Skin epidermis (tissue), 12 donors: Measurements from ENCODE around the gene ORC5.
"Not testable (repeated sequence)": the region's sequence is repeated elsewhere in the genome, so short reads cannot be mapped to it uniquely, and the experiment has no call there.

Source experiments
- H3K27ac ChIP-seq, 21 experiments: fragments of 200-600 bp; sonication (generic) in 11 of 21; one replicate each; pipeline ENCODE4 v1.5.0; 2020; ENCODE audit warnings: mild to moderate bottlenecking in 3 of 21, inconsistent platforms in 2 of 21, moderate library complexity in 2 of 21
- H3K4me3 ChIP-seq, 7 experiments: fragments of 200-600 bp; sonication (generic) in 2 of 7; one replicate each; pipeline ENCODE4 v1.5.0; 2020; ENCODE audit warnings: inconsistent platforms in 2 of 7, mild to moderate bottlenecking in 2 of 7, moderate library complexity in 1 of 7

Gene ORC5

DNA sequence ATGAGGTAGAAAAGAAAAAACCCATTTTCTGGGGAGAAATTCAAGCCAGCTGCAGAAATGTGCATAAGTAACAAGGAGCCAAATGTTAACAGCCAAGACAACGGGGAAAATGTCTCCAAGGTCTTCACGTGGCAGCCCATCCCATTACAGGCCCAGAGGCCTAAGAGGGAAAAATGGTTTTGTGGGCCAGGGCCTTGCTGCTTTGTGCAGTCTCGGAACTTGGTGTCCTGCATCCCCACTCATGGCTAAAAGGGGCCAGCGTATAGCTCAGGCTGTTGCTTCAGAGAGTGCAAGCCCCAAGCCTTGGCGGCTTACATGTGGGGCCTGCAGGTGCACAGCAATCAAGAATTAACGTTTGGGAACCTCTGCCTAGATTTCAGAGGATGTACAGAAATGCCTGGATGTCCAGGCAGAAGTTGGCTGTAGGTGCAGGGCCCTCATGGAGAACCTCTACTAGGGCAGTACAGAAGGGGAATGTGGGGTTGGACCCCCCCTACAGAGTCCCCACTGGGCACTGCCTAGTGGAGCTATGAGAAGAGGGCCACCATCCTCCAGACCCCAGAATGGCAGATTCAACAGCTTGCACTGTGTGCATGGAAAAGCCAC is 9.0 kb downstream of the ORC5 start:
- Histone ChIP-seq H3K27ac (no peak overlapping the region), H3K4me3 (no peak overlapping the region)

DNA sequence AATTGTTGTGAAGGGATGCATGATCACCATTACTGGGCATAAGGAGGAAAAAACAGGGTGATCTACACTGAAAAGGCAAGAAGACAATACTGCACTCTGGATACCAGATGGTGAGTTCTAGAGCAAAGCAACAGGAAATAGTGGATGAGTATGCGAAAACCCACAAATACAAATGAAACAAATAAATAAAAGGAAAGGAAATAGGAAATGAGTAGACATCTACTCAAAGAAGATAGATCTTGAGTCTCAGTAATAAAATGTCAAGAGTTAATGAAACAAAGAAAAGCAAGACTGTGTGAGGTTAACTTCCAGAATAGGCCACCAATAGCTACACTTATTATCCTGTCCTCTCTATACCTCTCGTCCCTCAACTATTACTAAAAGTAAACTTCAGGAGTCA is 11.7 kb downstream of the ORC5 start:
- Histone ChIP-seq H3K4me3 (no peak overlapping the region), H3K27ac (no peak overlapping the region)

DNA sequence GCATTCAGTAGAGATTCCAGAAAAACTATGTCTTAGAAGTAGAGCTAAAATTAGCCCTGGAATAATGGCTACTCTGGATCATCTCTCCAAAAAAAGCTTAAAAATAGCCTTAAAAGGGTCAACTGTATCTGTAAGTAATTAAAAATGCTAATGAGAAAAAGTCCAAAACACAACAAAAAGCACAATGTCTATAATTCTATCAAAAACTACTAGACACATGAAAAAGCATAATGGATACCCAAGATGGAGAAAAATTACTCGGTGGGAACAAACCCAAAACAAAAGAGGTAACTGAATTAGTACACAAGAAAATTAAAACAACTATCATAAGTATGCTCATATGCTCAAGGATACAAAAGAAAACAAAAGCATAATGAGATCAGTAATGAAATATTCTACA is 15.4 kb downstream of the ORC5 start:
- no peak overlapping the region for H3K27ac ChIP-seq
- H3K4me3 ChIP-seq: no peak overlapping the region

DNA sequence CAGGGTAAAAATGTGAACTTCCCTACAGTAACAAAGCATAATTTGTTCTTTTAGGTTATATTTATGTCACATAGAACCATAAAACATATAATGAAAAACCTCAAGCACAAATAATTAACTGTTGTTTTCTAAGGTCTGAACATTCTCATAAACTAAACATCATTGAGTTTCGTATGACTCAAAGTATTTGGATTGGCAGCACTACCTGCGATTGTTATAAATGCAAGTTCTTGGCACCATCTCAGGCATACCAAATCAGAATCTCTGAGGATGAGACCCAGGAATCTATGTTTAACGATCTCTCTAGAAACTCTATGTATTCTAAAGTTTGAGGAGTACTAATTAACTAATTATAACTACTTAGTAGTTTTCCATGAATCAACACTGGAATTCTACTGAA is 22.5 kb downstream of the ORC5 start:
- Histone ChIP-seq H3K4me3 (no peak overlapping the region), H3K27ac (no peak overlapping the region)

DNA sequence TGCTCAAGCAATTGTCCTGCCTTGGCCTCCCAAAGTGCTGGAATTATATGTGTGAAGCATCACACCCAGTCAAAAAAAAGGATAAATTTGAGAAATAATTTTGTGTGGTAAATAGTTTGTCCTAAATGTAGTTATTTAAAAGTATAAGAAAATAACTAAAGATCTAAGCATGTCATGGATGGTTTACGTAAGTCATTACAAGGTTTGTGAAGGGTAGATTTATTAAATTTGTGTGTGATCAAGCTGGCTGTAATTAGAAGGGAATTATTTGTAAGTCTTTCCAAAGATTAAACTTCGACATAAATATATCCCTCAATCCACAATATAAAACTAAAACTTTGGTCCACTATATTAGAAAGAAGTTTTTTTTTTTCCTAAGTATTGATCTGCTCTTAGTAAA is 28.6 kb downstream of the ORC5 start:
- H3K27ac ChIP-seq: no peak overlapping the region
- H3K4me3 ChIP-seq: no peak overlapping the region

DNA sequence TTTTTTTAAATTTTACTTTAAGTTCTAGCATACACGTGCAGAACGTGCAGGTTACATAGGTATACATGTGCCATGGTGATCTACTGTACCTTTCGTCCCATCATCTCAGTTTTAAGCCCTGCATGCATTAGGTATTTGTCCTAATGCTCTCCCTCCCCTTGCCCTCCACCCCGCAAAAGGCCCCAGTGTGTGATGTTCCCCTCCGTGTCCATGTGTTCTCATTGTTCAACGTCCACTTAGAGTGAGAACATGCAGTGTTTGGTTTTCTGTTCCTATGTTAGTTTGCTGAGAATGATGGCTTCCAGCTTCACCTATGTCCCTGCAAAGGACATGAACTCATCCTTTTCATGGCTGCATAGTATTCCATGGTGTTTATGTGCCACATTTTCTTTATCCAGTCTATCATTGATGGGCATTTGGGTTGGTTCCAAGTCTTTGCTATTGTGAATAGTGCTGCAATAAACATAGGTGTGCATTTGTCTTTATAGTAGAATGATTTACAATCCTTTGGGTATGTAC is 30.2 kb downstream of the ORC5 start:
- H3K27ac ChIP-seq, H3K4me3 ChIP-seq: not testable (repeated sequence)

DNA sequence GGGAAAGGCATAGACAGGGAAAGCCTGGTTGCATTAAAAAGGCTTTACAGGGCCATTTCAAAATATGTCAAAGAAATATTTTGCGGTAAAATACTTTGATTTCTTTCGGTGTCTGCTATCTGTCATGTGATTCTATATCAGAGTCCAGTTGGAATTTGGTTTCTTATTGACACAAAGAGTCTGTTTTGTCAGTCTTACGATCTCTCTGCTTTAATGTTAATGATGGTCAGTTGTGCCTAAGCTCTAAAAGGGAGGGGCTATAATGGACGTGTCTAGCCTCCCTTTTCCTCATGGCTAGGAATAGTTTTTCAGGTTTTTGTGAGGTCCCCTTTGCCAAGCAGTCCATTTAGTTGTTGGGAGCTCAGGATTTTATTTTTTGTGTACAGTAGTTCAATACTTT is 31.5 kb downstream of the ORC5 start:
- no peak overlapping the region for H3K27ac ChIP-seq
- no peak overlapping the region for H3K4me3 ChIP-seq

DNA sequence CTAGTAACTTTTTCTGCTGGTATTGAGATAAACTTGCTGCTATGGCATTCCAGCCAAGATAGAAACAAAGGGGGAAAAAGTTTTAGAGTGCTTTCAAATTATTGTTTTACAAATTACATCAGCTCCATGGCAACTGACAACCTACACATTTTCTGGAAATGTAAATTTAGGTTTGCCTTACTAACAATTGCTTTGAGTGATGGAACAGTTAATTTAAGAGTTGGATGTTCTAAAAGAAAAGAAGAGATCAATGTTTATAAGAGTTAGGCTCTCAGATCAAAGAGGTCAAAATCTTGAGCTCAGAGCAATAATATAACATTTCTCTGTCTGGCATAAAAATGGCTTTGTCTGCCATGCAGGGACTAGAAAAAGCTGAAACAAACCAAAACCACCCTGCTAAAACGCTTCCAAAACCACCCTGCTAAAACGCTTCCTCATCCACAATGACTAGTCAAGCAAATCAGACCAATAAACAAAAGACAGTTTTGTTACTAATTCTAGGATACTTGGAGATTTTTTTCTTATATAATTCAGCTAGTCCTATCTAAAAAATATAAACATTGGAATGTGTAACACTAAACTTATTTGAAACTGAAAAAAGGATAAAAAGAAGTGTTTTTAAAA is 32.3 kb downstream of the ORC5 start:
- H3K27ac ChIP-seq: no peak overlapping the region
- no peak overlapping the region for H3K4me3 ChIP-seq

DNA sequence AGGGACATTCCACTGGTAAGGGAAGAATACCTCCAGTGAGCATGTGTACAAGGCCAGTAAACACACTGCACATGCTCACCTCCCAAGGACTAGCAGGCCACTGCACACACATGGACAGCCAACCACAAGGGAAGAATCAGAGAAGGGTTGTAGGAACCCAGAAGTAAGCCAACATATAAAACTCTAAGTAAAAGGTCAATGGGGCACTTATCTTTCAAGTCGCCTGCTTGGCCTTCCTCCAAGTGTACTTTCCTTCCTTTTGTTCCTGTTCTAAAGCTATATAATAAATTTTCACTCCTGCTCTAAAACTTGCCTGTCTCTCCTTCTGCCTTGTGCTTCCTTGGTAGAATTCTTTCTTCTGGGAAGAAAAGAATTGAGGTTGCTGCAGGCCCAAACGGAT is 33.0 kb downstream of the ORC5 start:
- Histone ChIP-seq H3K27ac (no peak overlapping the region), H3K4me3 (no peak overlapping the region)

DNA sequence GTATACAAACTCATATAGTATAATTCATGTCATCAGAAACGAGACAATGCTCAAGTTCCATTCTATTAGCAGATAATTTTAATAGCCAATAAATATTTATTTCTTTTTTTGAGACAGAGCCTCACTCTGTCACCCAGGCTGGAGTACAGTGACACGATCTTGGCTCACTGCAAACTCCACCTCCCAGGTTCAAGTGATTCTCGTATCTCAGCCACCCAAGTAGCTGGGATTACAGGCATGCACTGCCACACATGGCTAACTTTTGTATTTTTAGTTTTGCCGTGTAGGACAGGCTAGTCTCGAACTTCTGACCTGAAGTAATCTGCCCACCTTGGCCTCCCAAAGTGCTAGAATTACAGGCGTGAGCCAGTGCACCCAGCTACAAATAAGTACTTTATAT is 45.7 kb downstream of the ORC5 start:
- no peak overlapping the region for H3K4me3 ChIP-seq
- H3K27ac ChIP-seq: no peak overlapping the region

DNA sequence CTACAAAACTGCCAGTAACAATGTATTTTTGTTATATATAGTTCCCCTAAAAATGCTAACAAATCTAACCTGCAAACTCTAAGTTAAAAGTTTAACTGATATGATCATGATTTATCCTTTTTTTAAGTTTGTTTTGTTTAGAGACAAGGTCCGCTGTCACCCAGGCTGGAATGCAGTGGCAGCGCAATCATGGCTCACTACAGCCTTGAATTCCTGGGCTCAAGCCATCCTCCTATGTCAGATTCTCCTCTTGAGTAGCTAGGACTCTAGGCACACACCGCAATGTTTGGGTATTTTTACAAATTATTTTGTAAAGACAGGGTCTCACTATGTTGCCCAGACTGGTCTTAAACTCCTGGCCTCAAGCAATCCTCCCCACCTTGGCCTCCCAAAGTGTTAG is 46.6 kb downstream of the ORC5 start:
- H3K4me3 ChIP-seq: no peak overlapping the region

DNA sequence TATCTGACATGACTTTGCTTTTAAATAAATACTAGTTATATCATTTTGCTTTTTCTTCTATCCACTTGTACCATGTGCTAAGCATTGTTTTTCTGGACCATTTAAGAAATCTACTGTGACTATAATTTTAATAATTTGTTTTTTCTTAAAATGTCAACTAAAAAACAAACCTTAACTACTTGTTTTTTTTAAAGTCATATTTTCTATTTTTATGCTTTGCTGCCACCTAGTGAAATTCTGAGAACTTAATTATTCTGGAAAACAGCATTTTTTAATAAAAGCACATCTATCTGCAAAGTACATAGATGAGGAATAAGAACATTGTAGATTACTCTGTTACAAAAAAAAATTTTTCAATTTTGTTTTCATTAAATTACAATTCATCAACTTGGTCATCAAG is 47.4 kb downstream of the ORC5 start:
- Histone ChIP-seq H3K4me3 (no peak overlapping the region), H3K27ac (no peak overlapping the region)

More for the DNA sequence above, 46.6 kb downstream of the ORC5 start:
- no peak overlapping the region for H3K27ac ChIP-seq

DNA sequence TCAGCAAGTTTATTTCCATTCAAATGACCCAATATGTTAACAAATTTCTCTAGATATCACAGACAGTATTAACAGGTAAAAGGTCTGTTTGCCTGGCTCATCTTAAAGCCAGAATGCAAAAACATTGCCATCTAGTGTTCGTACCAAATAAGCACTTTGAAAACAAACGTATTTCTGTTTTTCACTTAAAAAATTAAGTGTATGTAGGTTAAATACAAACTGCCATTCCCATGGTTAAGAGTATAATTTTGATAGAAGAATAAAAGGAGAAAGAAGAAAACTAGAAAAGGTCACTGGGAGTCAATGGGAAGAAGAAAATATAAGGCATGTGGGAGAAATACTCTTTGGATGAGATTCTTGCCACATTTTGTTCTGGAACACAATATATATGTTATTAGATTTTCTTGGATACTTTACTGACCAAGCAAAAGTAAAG is 51.0 kb downstream of the ORC5 start:
- Histone ChIP-seq H3K27ac (no peak overlapping the region), H3K4me3 (no peak overlapping the region)

DNA sequence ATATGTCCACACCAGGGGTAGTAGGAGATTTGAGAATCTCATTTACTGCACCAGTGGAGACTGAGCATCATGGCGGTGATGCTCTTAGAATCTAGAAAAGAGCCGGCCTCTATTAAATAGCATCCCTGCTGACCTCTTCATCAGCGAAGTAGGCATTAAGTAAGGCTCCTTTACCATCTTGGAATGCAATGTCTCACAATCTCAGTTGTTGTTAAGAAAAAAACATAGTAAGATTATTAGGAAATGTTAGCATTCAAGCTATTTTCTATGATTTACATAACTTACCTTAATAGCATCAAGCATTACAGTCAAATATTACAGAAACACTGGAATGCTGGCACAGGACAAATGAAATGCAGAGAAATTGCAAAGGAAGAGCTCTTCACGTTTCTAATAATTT is 54.5 kb downstream of the ORC5 start:
- Histone ChIP-seq H3K4me3 (no peak overlapping the region), H3K27ac (no peak overlapping the region)

DNA sequence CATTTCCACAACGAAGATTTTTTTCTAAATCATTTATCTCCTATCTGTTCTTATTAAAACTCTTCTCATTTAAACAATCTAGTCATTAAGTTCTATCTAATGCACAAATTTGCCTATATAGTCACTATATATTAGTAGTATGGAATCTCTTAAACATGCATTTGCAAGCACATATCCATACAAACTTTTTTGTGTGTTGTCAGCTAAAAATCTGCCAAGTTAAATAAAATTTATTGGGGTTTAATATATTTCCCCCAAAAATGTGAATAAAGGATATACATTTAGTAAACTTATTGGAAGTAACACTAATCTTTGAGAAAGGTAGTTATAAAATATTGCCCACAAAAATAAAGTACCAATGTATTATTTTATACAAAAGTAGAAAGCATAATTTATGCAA is 55.3 kb downstream of the ORC5 start:
- Histone ChIP-seq H3K4me3 (no peak overlapping the region), H3K27ac (no peak overlapping the region)

DNA sequence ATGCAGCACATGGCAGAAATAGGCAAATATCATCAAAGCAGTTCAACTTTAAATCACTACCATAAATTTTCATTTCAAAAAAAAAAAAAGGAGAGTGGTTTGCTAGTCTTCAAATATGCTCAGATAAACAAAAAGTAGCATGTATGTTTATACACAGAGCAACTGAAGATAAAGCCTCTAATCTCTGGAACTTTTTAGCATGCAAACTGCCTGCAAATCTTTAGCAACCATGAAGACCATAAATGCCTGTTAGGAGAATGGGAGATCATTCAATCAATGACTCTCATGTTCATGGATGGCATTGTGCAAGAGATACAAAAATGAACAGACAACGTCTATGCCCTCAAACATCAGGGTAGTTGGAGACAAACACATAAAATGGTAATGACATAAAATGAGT is 57.3 kb downstream of the ORC5 start:
- Histone ChIP-seq H3K4me3 (no peak overlapping the region), H3K27ac (no peak overlapping the region)

DNA sequence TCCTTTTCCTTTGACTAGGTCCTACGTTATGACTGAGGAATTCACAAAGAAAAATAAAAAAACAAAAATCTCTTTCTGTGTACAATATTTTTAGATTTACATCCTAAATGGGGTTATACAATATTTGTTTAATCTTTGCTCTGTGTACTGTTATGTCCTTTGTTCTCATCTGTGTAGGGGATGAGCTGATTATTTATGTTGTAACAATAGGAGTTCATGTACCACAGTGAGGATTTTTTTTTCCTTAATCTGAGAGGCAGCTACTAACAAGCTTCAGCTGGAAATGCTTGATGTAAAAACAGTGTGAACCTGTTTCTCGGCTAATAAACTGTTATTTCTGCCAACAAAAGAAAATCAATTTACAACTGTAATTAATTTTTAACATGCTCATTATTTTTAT is 58.0 kb downstream of the ORC5 start:
- Histone ChIP-seq H3K27ac (no peak overlapping the region), H3K4me3 (no peak overlapping the region)

DNA sequence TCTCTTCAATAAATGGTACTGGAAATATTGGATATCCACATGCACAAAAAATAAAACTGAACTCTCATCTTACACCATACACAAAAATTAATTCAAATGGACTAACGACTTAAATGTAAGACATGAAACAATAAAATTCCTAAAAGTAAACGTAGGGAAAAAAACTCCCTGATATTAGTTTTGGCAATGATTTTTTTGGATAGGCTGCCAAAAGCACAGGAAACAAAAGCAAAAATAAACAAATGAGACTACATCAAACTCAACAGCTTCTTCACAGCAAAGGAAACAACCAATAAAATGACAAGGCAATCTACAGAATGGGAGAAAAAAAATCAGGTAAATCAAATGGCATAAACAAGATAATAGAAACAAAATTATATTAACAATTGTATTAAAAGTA is 65.7 kb downstream of the ORC5 start:
- H3K27ac ChIP-seq: no peak overlapping the region

DNA sequence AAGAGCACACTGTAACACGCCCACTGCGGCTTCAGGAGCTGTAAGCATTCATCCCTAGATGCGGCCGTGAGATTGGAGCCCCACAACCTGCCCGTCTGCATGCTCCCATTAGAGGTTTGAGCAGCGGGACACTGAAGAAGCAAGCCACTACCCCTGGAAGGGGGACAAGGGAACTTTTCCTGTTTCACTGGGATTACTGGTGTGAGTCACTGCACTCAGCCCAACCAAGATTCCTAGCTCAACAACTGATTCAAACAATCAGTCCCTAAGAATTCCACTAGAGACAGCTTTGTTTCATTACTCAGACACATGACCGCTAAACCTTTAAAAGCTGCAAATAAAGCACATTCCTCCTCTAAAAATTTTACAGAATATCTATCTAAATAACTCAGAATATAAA is 69.8 kb downstream of the ORC5 start:
- Histone ChIP-seq H3K4me3 (no peak overlapping the region), H3K27ac (peak overlapping the region in 1 of 21 experiments; percentile 23)

More for the DNA sequence above, 65.7 kb downstream of the ORC5 start:
- H3K4me3 ChIP-seq: no peak overlapping the region

DNA sequence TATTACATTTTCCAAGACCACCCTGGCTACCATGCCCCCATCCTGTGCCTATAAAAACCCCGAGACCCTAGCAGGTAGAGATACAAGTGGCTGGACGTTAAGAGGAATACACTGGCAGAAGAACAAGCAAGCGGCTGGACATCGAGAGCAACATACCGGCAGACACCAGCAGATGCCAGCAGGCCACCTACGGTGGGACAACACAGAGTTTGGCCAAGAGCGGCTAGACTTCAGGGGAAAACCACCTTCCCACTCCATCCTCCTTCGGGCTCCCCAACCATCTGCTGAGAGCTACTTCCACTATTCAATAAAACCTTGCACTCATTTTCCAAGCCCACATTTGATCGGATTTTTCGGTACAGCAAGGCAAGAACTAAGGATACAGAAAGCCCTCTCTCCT is 70.3 kb downstream of the ORC5 start:
- H3K4me3 ChIP-seq: no peak overlapping the region
- H3K27ac ChIP-seq: no peak overlapping the region

DNA sequence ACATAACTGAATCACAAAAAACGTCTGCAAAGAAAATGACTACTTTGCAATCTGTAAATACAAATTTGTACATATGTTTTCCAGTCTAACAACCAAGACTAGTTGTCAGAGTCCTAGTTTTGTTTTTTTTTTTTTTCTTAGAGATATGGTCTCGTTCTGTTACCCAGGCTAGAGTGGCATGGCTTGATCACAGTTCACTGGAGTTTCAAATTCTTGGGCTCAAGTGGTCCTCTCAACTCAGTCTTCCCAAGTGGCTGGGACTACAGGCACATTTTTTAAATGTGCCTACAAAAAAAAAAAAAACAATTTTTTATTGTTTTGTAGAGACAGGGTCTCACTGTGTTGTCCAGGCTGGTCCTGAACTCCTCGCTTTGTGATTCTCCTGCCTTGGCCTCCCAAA is 70.8 kb downstream of the ORC5 start:
- no peak overlapping the region for H3K4me3 ChIP-seq
- H3K27ac ChIP-seq: no peak overlapping the region

DNA sequence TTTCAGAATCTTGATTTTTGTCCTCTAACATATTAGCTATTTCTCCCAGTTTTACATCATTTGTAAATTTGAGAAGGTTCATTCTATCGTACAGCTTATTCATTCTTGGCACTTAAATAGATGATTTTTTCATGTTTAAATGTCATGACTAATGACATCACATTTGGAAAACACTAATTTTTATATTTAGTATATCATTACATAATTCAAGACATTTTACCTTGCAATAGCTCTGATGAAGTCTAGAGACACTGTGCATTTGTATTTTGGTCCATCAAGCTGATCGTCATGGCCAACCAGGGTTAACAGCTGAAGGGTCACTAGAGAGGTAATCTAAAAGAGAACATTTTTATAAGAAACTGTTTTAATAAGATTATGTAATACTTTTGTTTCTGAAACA is 71.3 kb downstream of the ORC5 start:
- no peak overlapping the region for H3K27ac ChIP-seq

More for the DNA sequence above, 71.3 kb downstream of the ORC5 start:
- H3K4me3 ChIP-seq: no peak overlapping the region
